DOHH2 (cell line): ENCODE data around the gene GPX2.

Experiments
- CTCF ChIP-seq: fragments of 200-600 bp; sonication (generic); IDR thresholded peaks from one replicate; pipeline ENCODE4 v1.5.1; 2014; ENCODE audit warnings: antibody characterized with exemption, mild to moderate bottlenecking, low read depth, low read length; ENCODE audit not compliant: poor library complexity, severe bottlenecking
- EZH2phosphoT487 ChIP-seq: fragments of 200-600 bp; sonication (generic); IDR thresholded peaks from 2 replicates; pipeline ENCODE4 v1.6.1; 2017; ENCODE audit warnings: borderline replicate concordance, mild to moderate bottlenecking, antibody characterized with exemption, low read length, moderate library complexity, mixed read lengths

GRCh38 chr14:64960762-64961276 is 18.3 kb upstream of the GPX2 start:
- peak; percentile 23 for TF ChIP-seq CTCF
- no peak for TF ChIP-seq EZH2phosphoT487
